K562 (cell line): ENCODE results near the gene FRMD4A. TPM values are rescaled to one million over a fixed set of nuclear protein-coding genes. Genes with fewer than 3 reads are reported as not detected.
A peak's percentile ranks its signal among the peaks of the same experiment; 100 is the strongest.

Experiments
- ATAC-seq: fragments of 200-7000 bp; cut with Tn5 transposase; 3 replicates; pipeline ENCODE4 v1.9.1; 2020; ENCODE audit warnings: moderate library complexity
- BruUV-seq: library from RNA; stranded (reverse); fragments of 400-500 nt; replicated peaks from 2 replicates; lab custom pipeline; 2021; lab: Mats Ljungman, UMichigan
- CTCF ChIA-PET: fragments of 300-600 bp; formaldehyde crosslinking; extraction: SDS; loops from one replicate; lab custom pipeline; 2021; ENCODE audit warnings: low intra/inter-chr PET ratio; lab: Yijun Ruan, JAX
- POLR2A ChIA-PET: fragments of 300-600, 350-650 bp; sonication (Branson Sonifier 250); formaldehyde crosslinking; extraction: SDS; loops from one replicate; lab custom pipeline; 2021; ENCODE audit warnings: antibody characterized with exemption, inconsistent platforms; lab: Yijun Ruan, JAX
- DNase-seq, 4 experiments: peaks; one replicate each; pipeline versions ENCODE4 v3.0.0 to v3.0.0-alpha.2; 2011 to 2018; ENCODE audit warnings: low spot score in 3 of 4, mixed read lengths in 3 of 4; ENCODE audit errors: extremely low read depth in 1 of 4
- FAIRE-seq: peaks from 2 replicates; lab custom pipeline; 2011; peaks lifted over from hg19 to GRCh38; lab: Jason Lieb, UNC
- H2AFZ ChIP-seq: 2 replicates; pipeline ENCODE4 v1.6.0; 2011; ENCODE audit warnings: low read depth, low read length, control low read depth, inconsistent platforms
- H3K27ac ChIP-seq: fragments of 200-600 bp; 3 replicates; pipeline ENCODE4 v1.8.0; 2011; ENCODE audit warnings: low read depth, mild to moderate bottlenecking, control low read depth, inconsistent platforms, low read length, moderate library complexity, mixed read lengths; ENCODE audit errors: extremely low read depth
- H3K27me3 ChIP-seq, 2 experiments: fragments of 300-600 bp in 1 of 2; 2 replicates in 1 of 2; 3 replicates in 1 of 2; pipeline versions ENCODE4 v1.6.0 to v1.8.0; 2011; ENCODE audit warnings: inconsistent platforms in 2 of 2, low read length in 2 of 2, mild to moderate bottlenecking in 1 of 2, mixed read lengths in 1 of 2, moderate library complexity in 1 of 2; ENCODE audit not compliant: control insufficient read depth in 2 of 2, insufficient read depth in 2 of 2
- H3K36me3 ChIP-seq: fragments of 300-600 bp; 3 replicates; pipeline ENCODE4 v1.8.0; 2011; ENCODE audit warnings: mild to moderate bottlenecking, low read length, inconsistent platforms; ENCODE audit not compliant: control insufficient read depth, insufficient read depth
- H3K4me1 ChIP-seq, 2 experiments: fragments of 200-600 bp in 1 of 2; replicated peaks in 1 of 2; 2 replicates in 1 of 2; 3 replicates in 1 of 2; pipeline versions ENCODE4 v1.5.1 to v1.8.0; 2011; ENCODE audit warnings: inconsistent platforms in 2 of 2, low read length in 2 of 2, mild to moderate bottlenecking in 1 of 2, mixed read lengths in 1 of 2, moderate library complexity in 1 of 2; ENCODE audit not compliant: control insufficient read depth in 2 of 2, insufficient read depth in 2 of 2
- H3K4me2 ChIP-seq: 2 replicates; pipeline ENCODE4 v1.6.1; 2011; ENCODE audit warnings: low read length, control low read depth, inconsistent platforms, mixed read lengths; ENCODE audit not compliant: insufficient read depth
- H3K4me3 ChIP-seq: fragments of 200-600 bp; sonication (generic), shearing (Covaris generic); 2 replicates; pipeline ENCODE4 v1.5.1; 2016; ENCODE audit warnings: control low read depth, inconsistent platforms
- H3K79me2 ChIP-seq: fragments of 200-600 bp; 3 replicates; pipeline ENCODE4 v1.8.0; 2011; ENCODE audit warnings: low read length, inconsistent platforms; ENCODE audit not compliant: control insufficient read depth, insufficient read depth
- H3K9ac ChIP-seq, 2 experiments: 2 replicates each; pipeline versions ENCODE4 v1.6.0 to v1.6.1; 2011; ENCODE audit warnings: low read depth in 2 of 2, low read length in 2 of 2, control low read depth in 1 of 2, inconsistent platforms in 1 of 2, mild to moderate bottlenecking in 1 of 2, mixed read lengths in 1 of 2; ENCODE audit not compliant: insufficient read depth in 1 of 2
- H3K9me1 ChIP-seq: one replicate; pipeline ENCODE4 v1.6.0; 2011; ENCODE audit warnings: inconsistent platforms, mild to moderate bottlenecking, low read length, moderate library complexity; ENCODE audit not compliant: control insufficient read depth, insufficient read depth
- H3K9me3 ChIP-seq: replicated peaks from 2 replicates; pipeline ENCODE4 v1.5.1; 2011; ENCODE audit warnings: low read depth, low read length, inconsistent platforms; ENCODE audit not compliant: control insufficient read depth, insufficient read depth
- H4K20me1 ChIP-seq: replicated peaks from 2 replicates; pipeline ENCODE4 v1.6.1; 2011; ENCODE audit warnings: low read length, inconsistent platforms, mixed read lengths; ENCODE audit not compliant: control insufficient read depth, insufficient read depth
- ARID2 ChIP-seq: fragments of 450-650 bp; IDR thresholded peaks from 2 replicates; pipeline ENCODE4 v1.6.1; 2017; ENCODE audit warnings: antibody characterized with exemption, mild to moderate bottlenecking
- BCL6 ChIP-seq: fragments of 250-450 bp; sonication (Bioruptor Pico); IDR thresholded peaks from 2 replicates; pipeline ENCODE4 v1.4.0; 2020
- DPF2 ChIP-seq: fragments of 450-650 bp; IDR thresholded peaks from 2 replicates; pipeline ENCODE4 v1.6.1; 2016
- EGR1 ChIP-seq: fragments of 450-650 bp; conservative IDR thresholded peaks from 2 replicates; pipeline ENCODE4 v1.6.1; 2017; ENCODE audit warnings: mild to moderate bottlenecking
- FOXO4 ChIP-seq: fragments of 450-650 bp; formaldehyde crosslinking; IDR thresholded peaks from 2 replicates; pipeline ENCODE4 v1.4.0; 2020; ENCODE audit warnings: mild to moderate bottlenecking, moderate library complexity
- IFI16 ChIP-seq: fragments of 250-450 bp; sonication (Bioruptor Pico); IDR thresholded peaks from 2 replicates; pipeline ENCODE4 v2.1.2; 2022; ENCODE audit warnings: mild to moderate bottlenecking, inconsistent platforms
- KDM1A ChIP-seq, 2 experiments: fragments of 450-650 bp; IDR thresholded peaks; 2 replicates each; pipeline ENCODE4 v1.6.1; 2016; ENCODE audit warnings: mild to moderate bottlenecking in 2 of 2
- NFIC ChIP-seq: fragments of 450-650 bp; IDR thresholded peaks from 2 replicates; pipeline ENCODE4 v1.6.1; 2017; ENCODE audit warnings: mild to moderate bottlenecking, inconsistent platforms
- SFPQ ChIP-seq: fragments of 200-400 bp; formaldehyde crosslinking; IDR thresholded peaks from 2 replicates; pipeline ENCODE4 v1.6.1; 2017; ENCODE audit warnings: mild to moderate bottlenecking, low read depth, low read length, moderate library complexity
- SMARCA4 ChIP-seq: fragments of 450-650 bp; IDR thresholded peaks from 2 replicates; pipeline ENCODE4 v1.6.1; 2016
- STAG1 ChIP-seq: sonication (generic); formaldehyde crosslinking; IDR thresholded peaks from 2 replicates; pipeline ENCODE4 v1.5.0; 2020; ENCODE audit warnings: missing genetic modification reagents, borderline replicate concordance
- TCF3 ChIP-seq: sonication (generic); formaldehyde crosslinking; IDR thresholded peaks from 2 replicates; pipeline ENCODE4 v1.4.0; 2020; ENCODE audit warnings: mild to moderate bottlenecking, missing genetic modification reagents
- ZEB2 ChIP-seq: fragments of 450-650 bp; IDR thresholded peaks from 2 replicates; pipeline ENCODE4 v1.6.1; 2016
- ZFP30 ChIP-seq: fragments of 250-450 bp; sonication (Bioruptor Pico); IDR thresholded peaks from 2 replicates; pipeline ENCODE4 v1.8.0; 2022; ENCODE audit warnings: moderate library complexity, mild to moderate bottlenecking, inconsistent platforms, borderline replicate concordance
- ZFP36 ChIP-seq: fragments of 150-350 bp; IDR thresholded peaks from 2 replicates; pipeline ENCODE4 v1.6.1; 2018; ENCODE audit warnings: low read length, low read depth; ENCODE audit not compliant: partially characterized antibody
- ZFX ChIP-seq: sonication (generic); formaldehyde crosslinking; IDR thresholded peaks from 2 replicates; pipeline ENCODE4 v1.8.0; 2022; ENCODE audit warnings: mild to moderate bottlenecking, missing genetic modification reagents, moderate library complexity
- ZNF212 ChIP-seq: fragments of 450-650 bp; formaldehyde crosslinking; IDR thresholded peaks from 2 replicates; pipeline ENCODE4 v1.4.0; 2020; ENCODE audit warnings: mild to moderate bottlenecking
- WGBS: fragments of 100-300 bp; shearing (Covaris generic); methylation state at CpG from one replicate; pipeline ENCODE4 v1.1.6; 2016; ENCODE audit warnings: low coverage, mixed read lengths; ENCODE audit not compliant: insufficient coverage; ENCODE audit errors: missing lambda C conversion rate; 5-methylcytosine and 5-hydroxymethylcytosine counted together
- in situ Hi-C: fragments of 300-500 bp; cut with MboI; formaldehyde crosslinking; loops from 4 replicates; pipeline ENCODE4 v1.15.0; 2018; ENCODE audit warnings: inconsistent platforms, mixed read lengths
- intact Hi-C: fragments of 100-400 bp; cut with micrococcal nuclease; formaldehyde crosslinking; loops from 2 replicates; pipeline ENCODE4 v1.14.2; 2022
- polyA plus RNA-seq, 8 experiments: library from polyadenylated mRNA; depleted of rRNA in 4 of 8; stranded (reverse) in 5 of 8; unstranded in 3 of 8; fragments of >200 nt; fragmentation: Nextera tagmentation in 2 of 8; fragmentation: Illumina TruSeq in 1 of 8; extraction: Ambion mirVana in 2 of 8; extraction: Trizol in 1 of 8; gene quantifications; 2 replicates each; pipeline versions ENCODE4 v1.2.1 to v1.2.3, GENCODE V29; 2011 to 2014; ENCODE audit warnings: inconsistent platforms in 1 of 8, missing spikeins in 1 of 8
- total RNA-seq, 7 experiments: library from RNA; depleted of rRNA in 6 of 7; stranded (reverse); fragments of >200 nt in 6 of 7; fragmentation: Illumina TruSeq in 2 of 7; extraction: Trizol in 2 of 7; gene quantifications; 2 replicates each; pipeline versions ENCODE4 v1.2.1 to v1.2.3, GENCODE V29; 2011 to 2021; ENCODE audit warnings: low replicate concordance in 1 of 7
- TF ChIP-seq, protein P1 (sequence below): fragments of 450-650 bp; IDR thresholded peaks from 2 replicates; pipeline ENCODE4 v1.6.1; 2014; ENCODE audit warnings: low read depth, mild to moderate bottlenecking, moderate library complexity, borderline replicate concordance

FRMD4A gene
- total and polyA plus RNA-seq, 9 of the 15 experiments (the other 6 are each of a cell fraction or from before 2014, with no cell fraction given): 0.80 to 5.2 (median 3.0) TPM

- Histone ChIP-seq H3K9me3 (peaks cover 5% of the 10 kb centered on the region), H3K36me3 (no peaks in the 10 kb centered on the region), H3K9ac (no peak overlapping the region), H2AFZ (peak overlapping the region; percentile 75), H3K4me1 (peaks cover 5 to 41% of the 10 kb centered on the region in 2 experiments), H3K27me3 (no peaks in the 10 kb centered on the region), H3K79me2 (no peaks in the 10 kb centered on the region), H3K4me2 (peak overlapping the region; percentile 19; the same call in 1 of the 2 replicates), H4K20me1 (no peaks in the 10 kb centered on the region), H3K4me3 (no peak overlapping the region), H3K27ac (peak overlapping the region; percentile 52; the same call in 1 of the 3 replicates), H3K9me1 (no peaks in the 10 kb centered on the region)
- FAIRE-seq (peak; percentile 77), ATAC-seq (peak; percentile 19), DNase-seq (peak; percentile 28 to 68 (median 46))
- ChIA-PET POLR2A (interaction anchor here (0.9 kb wide), 2 partner anchors 9 kb away, joined by 5 to 6 read pairs; no protein-coding TSS in a partner anchor), CTCF (no interaction called here)
- BruUV-seq: no TSS peak
- intact Hi-C loops (loop anchor here (10.0 kb wide), 1 partner anchor 138 kb away; no protein-coding TSS in a partner anchor), in situ Hi-C loops (loop anchor here (10.0 kb wide), 1 partner anchor 292 kb away; no protein-coding TSS in a partner anchor)
- 2% methylated on average over 4 of the region's 4 CpGs for WGBS
- TF ChIP-seq SMARCA4 (peak; percentile 56; the same call in 1 of the 2 replicates), ZNF212 (CRISPR knock-in tag) (no peak), BCL6 (no peak), FOXO4 (CRISPR knock-in tag) (no peak), EGR1 (peak; percentile 65), ZFP30 (no peak), IFI16 (CRISPR knock-in tag) (no peak), ZFP36 (no peak), ZEB2 (0 out of 2 replicates have a peak, but pooled peaks have one; percentile 17), ARID2 (no peak), NFIC (peak; percentile 54), SFPQ (no peak), ZFX (CRISPR knock-in tag) (no peak), TCF3 (CRISPR knock-in tag) (peak; percentile 29; the same call in 1 of the 2 replicates), DPF2 (peak; percentile 63), KDM1A (IDR thresholded peaks at IDR 0.05) (peak; percentile 52; a peak in 3 of 4 replicates), STAG1 (CRISPR knock-in tag) (no peak)
- TF ChIP-seq, protein P1, sequence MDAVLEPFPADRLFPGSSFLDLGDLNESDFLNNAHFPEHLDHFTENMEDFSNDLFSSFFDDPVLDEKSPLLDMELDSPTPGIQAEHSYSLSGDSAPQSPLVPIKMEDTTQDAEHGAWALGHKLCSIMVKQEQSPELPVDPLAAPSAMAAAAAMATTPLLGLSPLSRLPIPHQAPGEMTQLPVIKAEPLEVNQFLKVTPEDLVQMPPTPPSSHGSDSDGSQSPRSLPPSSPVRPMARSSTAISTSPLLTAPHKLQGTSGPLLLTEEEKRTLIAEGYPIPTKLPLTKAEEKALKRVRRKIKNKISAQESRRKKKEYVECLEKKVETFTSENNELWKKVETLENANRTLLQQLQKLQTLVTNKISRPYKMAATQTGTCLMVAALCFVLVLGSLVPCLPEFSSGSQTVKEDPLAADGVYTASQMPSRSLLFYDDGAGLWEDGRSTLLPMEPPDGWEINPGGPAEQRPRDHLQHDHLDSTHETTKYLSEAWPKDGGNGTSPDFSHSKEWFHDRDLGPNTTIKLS: no peak
Observed at GRCh38 chr10:14182781-14183180, 147.9 kb downstream of the FRMD4A start.
